Sigmoid colon (tissue), 4 donors: ENCODE data around the gene ST14.

Experiments
- EP300 ChIP-seq, 4 donors: sonication (generic); formaldehyde crosslinking; IDR thresholded peaks; one replicate each; pipeline ENCODE4 v1.6.1; 2017; ENCODE audit warnings: antibody characterized with exemption in 4 of 4
- POLR2A ChIP-seq, 2 donors: fragments of 450-650 bp; IDR thresholded peaks; one replicate each; pipeline ENCODE4 v1.6.1; 2016; ENCODE audit warnings: antibody characterized with exemption in 2 of 2, mild to moderate bottlenecking in 2 of 2, moderate library complexity in 2 of 2
- TF ChIP-seq, protein P1 (sequence below), 4 experiments: fragments of 450-650 bp in 3 of 4; fragments of 200-600 bp in 1 of 4; IDR thresholded peaks; one replicate each; pipeline ENCODE4 v1.5.1; 2016 to 2019; ENCODE audit warnings: antibody characterized with exemption in 4 of 4, mild to moderate bottlenecking in 3 of 4, moderate library complexity in 2 of 4

DNA sequence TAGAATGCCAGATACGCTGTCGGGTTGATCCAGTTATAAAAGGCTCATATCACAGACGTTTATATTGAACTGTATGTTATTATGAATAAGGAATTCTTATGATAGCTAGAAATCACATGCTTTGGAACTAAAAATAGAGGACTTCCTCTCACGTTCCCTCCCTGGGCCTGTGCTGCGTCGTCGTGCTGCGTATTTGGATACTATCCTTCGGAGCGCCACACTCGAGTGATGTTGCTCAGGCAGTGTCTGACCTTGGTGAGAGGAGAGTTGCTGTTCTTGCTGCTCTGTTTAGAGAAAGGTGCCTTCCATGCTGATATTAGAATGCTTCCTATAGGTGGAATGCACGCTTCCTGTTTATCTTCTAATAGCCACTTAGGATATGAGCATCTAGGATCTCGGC, 20.2 kb upstream of the ST14 start:
- TF ChIP-seq, protein P1, sequence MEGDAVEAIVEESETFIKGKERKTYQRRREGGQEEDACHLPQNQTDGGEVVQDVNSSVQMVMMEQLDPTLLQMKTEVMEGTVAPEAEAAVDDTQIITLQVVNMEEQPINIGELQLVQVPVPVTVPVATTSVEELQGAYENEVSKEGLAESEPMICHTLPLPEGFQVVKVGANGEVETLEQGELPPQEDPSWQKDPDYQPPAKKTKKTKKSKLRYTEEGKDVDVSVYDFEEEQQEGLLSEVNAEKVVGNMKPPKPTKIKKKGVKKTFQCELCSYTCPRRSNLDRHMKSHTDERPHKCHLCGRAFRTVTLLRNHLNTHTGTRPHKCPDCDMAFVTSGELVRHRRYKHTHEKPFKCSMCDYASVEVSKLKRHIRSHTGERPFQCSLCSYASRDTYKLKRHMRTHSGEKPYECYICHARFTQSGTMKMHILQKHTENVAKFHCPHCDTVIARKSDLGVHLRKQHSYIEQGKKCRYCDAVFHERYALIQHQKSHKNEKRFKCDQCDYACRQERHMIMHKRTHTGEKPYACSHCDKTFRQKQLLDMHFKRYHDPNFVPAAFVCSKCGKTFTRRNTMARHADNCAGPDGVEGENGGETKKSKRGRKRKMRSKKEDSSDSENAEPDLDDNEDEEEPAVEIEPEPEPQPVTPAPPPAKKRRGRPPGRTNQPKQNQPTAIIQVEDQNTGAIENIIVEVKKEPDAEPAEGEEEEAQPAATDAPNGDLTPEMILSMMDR (IDR thresholded peaks at IDR 0.05): no peak
- TF ChIP-seq EP300 (IDR thresholded peaks at IDR 0.05) (no peak), POLR2A (IDR thresholded peaks at IDR 0.05) (no peak)
